GM21423 (cell line): Measurements from ENCODE around the gene PRSS58.

Source experiments
- ATAC-seq: cut with Tn5 transposase; IDR thresholded peaks from one replicate; pipeline ENCODE4 v1.9.1; 2021; ENCODE audit warnings: mild to moderate bottlenecking, moderate library complexity; ENCODE audit not compliant: unreplicated experiment

Gene PRSS58, protein sequence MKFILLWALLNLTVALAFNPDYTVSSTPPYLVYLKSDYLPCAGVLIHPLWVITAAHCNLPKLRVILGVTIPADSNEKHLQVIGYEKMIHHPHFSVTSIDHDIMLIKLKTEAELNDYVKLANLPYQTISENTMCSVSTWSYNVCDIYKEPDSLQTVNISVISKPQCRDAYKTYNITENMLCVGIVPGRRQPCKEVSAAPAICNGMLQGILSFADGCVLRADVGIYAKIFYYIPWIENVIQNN

DNA sequence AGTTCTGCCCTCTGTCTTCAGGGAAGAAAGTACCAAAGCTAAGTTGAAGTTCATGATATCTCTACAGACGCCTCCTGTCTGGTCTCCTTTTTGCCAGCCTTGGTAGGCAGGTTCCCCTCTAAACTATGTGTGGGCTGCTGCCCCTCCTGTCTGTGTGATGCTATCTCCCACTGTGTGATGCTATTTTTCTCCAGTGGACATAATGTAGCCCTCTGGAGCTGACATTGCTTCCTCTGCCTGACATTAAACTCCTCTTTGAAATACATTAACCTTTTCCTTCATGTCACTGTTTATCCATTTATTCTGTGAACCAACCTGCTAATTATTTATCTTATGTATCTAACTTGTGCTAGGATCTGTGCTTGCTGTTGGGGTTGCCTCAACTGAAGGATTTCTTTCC, at the start of gene PRSS58:
Gene PRSS58, minus strand, starts transcription at position 101 of the 400 bp plus-strand sequence. CDS start 351 bp downstream, outside the sequence.
- ATAC-seq: no peak

- no peak for ATAC-seq
Measured at GRCh38 chr7:142307246-142307900, 49.5 kb upstream of the PRSS58 start.

GRCh38 chr7:142303650-142304049, 45.8 kb upstream of the PRSS58 start:
- no peak for ATAC-seq

- no peak for ATAC-seq
Measured at GRCh38 chr7:142301923-142302550, 44.2 kb upstream of the PRSS58 start.

GRCh38 chr7:142301299-142301698, 43.4 kb upstream of the PRSS58 start:
- ATAC-seq: no peak

- no peak for ATAC-seq
Measured at GRCh38 chr7:142300689-142301088, 42.8 kb upstream of the PRSS58 start.

DNA sequence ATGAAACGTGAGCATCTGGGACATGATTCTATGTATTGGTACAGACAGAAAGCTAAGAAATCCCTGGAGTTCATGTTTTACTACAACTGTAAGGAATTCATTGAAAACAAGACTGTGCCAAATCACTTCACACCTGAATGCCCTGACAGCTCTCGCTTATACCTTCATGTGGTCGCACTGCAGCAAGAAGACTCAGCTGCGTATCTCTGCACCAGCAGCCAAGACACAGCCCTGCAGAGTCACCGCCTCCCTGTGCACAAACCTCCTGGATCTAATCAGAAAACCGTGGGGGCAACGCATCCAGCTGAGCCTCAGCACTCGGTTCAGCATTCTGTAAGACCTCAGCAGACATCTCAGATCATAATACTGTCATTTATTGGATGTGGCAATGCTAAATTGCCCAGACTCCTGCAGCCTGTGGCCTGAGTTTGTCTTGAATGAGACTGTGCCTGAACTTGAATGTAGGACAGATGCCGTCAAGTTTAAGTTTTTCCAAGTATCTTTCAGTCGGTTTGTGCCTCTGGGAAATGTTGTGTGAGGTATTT, 41.5 kb upstream of the PRSS58 start:
- no peak for ATAC-seq

DNA sequence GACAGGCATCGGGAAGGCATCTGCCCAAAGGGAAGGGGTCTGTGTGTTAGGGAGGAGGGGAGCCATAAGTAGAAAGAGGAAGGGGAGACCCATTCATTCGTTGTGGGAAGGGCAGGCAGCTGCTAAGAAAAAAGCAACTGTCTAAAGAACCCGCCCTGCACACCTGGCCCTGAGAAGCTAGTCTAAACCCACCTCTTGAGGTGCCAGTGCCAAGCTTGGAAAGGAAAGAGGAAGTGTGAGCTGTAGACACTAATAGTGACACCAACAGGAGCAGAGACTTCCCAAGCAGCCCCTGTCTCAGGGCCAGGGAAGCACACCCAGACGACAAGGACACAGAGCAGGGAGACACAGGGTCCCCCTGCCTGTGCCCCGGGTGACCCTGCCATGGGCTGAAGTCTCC, 40.8 kb upstream of the PRSS58 start:
- ATAC-seq: no peak

GRCh38 chr7:142298009-142298408, 40.2 kb upstream of the PRSS58 start:
- ATAC-seq: no peak

DNA sequence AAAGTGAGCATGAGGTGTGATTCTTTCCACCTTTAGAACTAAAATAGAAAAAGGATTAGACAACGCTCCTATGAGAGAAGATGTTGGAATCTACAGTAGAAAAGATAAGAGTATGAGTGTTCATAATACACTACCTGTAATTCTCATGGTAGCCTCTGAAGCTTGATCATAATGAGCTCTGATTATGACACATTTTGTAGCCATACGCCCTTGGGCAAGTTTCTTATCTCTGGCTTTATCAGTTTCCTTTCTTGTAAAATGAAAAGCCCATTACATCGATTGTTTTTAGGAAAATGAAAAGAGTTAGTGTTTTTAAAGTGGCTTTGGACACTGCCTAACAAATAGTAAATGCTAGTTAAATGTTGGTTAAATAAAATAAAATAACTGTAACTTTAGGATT, 22.4 kb upstream of the PRSS58 start:
- ATAC-seq: no peak

GRCh38 chr7:142279601-142280000, 21.7 kb upstream of the PRSS58 start:
- ATAC-seq: no peak

- no peak for ATAC-seq
Measured at GRCh38 chr7:142275028-142275427, 17.2 kb upstream of the PRSS58 start.

- ATAC-seq: no peak
Measured at GRCh38 chr7:142272841-142273240, 15.0 kb upstream of the PRSS58 start.

DNA sequence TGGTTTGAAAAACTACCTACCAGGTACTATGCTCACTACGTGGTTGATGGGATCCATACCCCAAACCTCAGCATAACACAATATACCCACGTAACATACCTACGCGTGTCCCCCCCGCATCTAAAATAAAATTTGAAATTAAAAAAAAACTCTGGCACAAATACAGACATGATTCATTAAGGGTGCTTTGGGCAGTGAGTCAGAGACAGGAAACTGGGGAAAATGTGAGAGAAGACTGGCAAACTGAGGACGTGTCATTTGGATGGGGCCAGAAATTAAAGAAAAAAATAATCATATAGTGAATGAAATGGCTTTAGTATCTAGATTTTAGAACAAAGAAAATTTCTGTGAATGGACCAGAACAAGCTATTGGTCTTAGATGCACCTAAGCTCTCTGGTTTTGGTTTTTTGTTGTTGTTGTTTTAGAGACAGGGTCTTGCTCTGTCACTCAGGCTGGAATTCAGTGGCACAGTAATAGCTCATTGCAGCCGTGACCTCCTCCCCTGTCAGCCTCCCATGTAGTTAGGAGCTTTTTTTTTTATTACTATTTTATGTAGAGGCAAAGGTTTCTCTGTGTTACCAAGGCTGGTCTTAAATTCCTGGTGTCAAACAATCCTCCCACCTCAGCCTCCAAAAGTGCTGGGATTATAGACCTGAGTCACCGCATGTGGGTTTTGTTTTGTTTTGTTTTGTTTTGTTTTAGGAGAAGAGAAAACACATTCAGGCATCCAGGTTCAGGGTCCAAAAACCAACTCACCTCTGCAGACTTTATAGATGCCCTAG, 5.9 kb upstream of the PRSS58 start:
- no peak for ATAC-seq

- no peak for ATAC-seq
Measured at GRCh38 chr7:142250705-142251104, 7.2 kb downstream of the PRSS58 start.

DNA sequence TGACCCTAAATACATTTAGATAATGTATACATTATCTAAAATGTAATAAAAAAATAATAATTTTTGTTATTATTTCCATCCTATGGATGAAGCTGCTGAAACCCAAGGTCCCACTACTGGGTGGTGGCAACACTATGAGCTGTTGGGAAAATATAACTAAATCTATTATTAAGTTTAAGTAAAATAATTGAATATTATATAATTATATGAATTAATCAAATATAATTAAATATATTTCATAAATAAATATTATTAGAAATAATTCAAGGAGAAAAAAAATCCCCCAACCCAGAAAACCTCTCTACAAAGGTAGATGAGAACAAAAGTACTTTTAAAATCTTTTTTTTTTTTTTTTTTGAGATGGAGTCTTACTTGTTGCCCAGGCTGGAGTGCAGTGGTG, 7.9 kb downstream of the PRSS58 start:
- no peak for ATAC-seq

DNA sequence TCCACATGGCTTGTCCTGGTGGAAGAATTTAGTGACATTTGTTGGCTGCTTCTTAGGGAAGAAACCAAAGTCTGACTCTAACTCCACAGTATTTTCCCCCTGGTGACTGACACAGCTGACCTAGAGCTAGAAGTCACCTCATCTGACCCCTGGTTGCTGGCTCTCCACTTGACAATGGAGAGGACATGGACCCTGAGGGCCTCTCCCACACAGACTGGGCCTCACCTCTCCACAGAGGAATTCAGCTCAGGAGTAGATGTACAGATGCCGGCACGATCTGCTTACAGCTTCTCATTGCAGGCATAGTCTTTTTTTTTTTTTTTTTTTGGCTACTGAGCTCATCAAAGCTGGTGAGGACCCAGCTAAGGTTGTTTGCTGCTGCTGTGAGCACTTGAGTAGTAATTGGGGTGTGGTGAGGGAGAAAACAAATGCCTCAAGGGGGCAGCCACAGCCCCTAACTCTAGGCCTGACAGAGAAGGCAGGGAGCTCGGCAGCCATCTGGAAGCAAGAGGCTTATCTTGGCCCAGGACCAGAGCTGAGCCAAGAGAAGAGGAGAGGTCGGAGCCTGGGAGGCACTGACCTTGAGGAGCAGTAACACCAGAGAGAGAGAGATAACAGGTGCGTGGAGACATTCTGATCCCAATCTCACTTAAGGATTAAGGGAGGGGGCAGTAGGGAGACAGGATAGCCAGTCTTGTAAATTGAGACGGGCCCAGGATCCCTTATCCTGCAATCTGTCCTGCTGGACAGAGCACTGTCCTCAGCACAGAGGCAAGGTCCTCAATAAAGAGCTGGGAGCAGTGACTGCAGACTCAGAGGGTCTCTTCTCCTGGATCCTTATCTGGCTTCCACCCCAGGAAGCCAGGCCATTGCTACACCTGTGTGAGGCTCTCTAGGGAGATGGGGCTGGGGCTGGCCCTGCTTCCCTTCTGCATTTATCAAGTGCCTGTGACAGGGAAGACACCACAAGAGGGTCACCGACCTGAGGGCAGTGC, 9.4 kb downstream of the PRSS58 start:
- ATAC-seq: no peak

GRCh38 chr7:142243823-142244222, 14.0 kb downstream of the PRSS58 start:
- no peak for ATAC-seq

GRCh38 chr7:142240546-142240945, 17.3 kb downstream of the PRSS58 start:
- ATAC-seq: no peak

GRCh38 chr7:142231716-142232115, 26.1 kb downstream of the PRSS58 start:
- no peak for ATAC-seq
